Retinal pigment epithelial cell (primary cell): ENCODE results near the gene HS3ST4.

Experiments used
- DNase-seq: peaks from one replicate; pipeline ENCODE4 v3.0.0-alpha.2; 2010; ENCODE audit warnings: low read depth
- H3K4me3 ChIP-seq: 2 replicates; pipeline ENCODE4 v1.5.1; 2011; ENCODE audit warnings: mild to moderate bottlenecking, low read length, control low read depth, moderate library complexity
- CTCF ChIP-seq: conservative IDR thresholded peaks from 2 replicates; pipeline ENCODE4 v1.5.1; 2011; ENCODE audit warnings: low read depth, low read length, control low read depth, inconsistent platforms

HS3ST4 gene

DNA sequence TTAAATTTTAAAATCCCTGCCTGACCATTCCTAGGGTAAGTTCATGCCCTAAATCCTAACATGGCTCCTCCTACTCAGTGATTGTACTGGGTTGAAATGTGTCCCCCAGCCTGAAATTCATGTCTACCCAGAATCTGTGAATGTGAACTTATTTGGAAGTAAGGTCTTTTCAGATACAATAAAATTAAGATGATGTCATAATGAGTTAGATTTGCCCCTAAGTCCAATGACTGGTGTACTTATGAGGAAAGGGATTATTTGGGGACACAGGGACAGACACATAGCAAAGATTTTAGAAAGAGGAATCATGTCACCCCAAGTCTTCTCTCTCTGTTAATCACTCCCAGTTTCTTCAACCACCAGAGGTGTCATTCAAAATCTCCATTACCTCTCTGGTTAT is 185.3 kb downstream of the HS3ST4 start:
- TF ChIP-seq CTCF: no peak

DNA sequence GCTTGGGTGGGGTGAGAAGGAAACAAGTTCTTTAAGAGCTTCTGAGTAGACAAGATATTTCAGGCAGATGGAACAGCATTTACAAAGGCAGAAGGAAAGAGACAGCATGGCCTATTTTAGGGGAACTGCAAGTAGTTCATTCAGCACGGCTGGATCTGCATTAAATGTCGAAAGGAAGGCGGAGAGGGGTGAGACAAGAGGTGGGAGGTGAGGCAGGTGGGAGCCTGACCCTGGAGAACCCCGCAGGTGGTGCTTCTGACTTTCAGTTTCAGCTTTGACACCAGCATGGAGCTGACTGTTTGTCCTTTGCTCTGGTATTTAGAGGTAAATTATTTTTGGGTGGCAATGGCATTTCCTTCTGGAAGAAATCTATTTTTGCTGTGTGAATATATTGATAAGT is 194.8 kb downstream of the HS3ST4 start:
- DNase-seq: no peak
- TF ChIP-seq CTCF: no peak
- no peak overlapping the region for H3K4me3 ChIP-seq

More for the DNA sequence above, 185.3 kb downstream of the HS3ST4 start:
- no peak overlapping the region for H3K4me3 ChIP-seq
- DNase-seq: no peak

DNA sequence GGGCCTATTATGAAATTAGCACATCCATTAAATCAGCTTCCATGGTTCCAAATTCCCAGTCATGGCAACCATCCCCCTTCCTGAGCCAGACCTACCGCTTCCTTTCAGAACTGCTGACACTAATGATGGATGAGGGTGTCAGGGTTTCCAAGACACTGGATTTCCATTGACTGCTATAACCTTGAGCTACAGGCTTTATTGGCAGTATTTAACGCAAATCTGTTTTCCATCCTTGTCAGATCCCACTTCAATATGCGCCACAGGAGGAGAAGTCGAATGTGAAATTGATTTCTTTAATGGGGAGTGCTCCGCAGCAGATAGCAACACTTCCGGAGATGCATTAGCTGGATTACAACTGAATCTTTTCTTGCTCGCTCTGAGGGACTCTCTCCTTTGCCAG is 197.1 kb downstream of the HS3ST4 start:
- DNase-seq: no peak
- H3K4me3 ChIP-seq: no peak overlapping the region
- no peak for TF ChIP-seq CTCF

GRCh38 chr16:25893332-25893731 is 201.6 kb downstream of the HS3ST4 start:
- TF ChIP-seq CTCF: no peak
- DNase-seq: no peak
- H3K4me3 ChIP-seq: no peak overlapping the region

- no peak for TF ChIP-seq CTCF
- no peak for DNase-seq
- H3K4me3 ChIP-seq: no peak overlapping the region
These were observed 202.3 kb downstream of the HS3ST4 start for GRCh38 chr16:25894093-25894492.

GRCh38 chr16:25895380-25895779 is 203.6 kb downstream of the HS3ST4 start:
- no peak for DNase-seq
- TF ChIP-seq CTCF: no peak
- no peak overlapping the region for H3K4me3 ChIP-seq

DNA sequence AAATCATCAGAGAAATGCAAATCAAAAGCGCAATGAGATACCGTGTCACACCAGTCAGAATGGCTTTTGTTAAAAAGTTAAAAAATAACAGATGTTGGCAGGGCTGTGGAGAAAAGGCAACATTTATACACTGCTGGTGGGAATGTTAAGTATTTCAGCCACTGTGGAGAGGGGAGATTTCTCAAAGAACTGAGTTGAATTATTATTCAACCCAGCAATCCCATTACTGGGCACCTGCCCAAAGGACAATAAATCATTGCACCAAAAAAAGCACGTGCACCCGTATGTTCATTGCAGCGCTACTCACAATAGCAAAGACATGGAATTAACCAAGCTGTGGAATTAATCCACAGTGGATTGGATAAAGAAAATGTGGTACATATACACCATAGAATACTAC is 204.7 kb downstream of the HS3ST4 start:
- no peak overlapping the region for H3K4me3 ChIP-seq
- no peak for DNase-seq
- TF ChIP-seq CTCF: no peak
